HUES64 (cell line): ENCODE data around the gene IWS1.

Experiments used
- H3K27ac ChIP-seq: 2 replicates; pipeline ENCODE4 v1.7.0; 2013; ENCODE audit warnings: low read depth, low read length, inconsistent platforms
- H3K27me3 ChIP-seq: 2 replicates; pipeline ENCODE4 v1.6.1; 2013; ENCODE audit warnings: mild to moderate bottlenecking, low read length; ENCODE audit not compliant: insufficient read depth
- H3K36me3 ChIP-seq: 2 replicates; pipeline ENCODE4 v1.6.1; 2013; ENCODE audit warnings: mild to moderate bottlenecking, low read length; ENCODE audit not compliant: insufficient read depth
- H3K4me1 ChIP-seq: 2 replicates; pipeline ENCODE4 v1.6.1; 2013; ENCODE audit warnings: mild to moderate bottlenecking, low read length, moderate library complexity; ENCODE audit not compliant: insufficient read depth
- H3K4me3 ChIP-seq: 2 replicates; pipeline ENCODE4 v1.5.1; 2013; ENCODE audit warnings: mild to moderate bottlenecking, low read length, moderate library complexity
- H3K9ac ChIP-seq: 2 replicates; pipeline ENCODE4 v1.6.1; 2013; ENCODE audit warnings: mild to moderate bottlenecking, low read depth, low read length
- H3K9me3 ChIP-seq: 2 replicates; pipeline ENCODE4 v1.6.1; 2013; ENCODE audit warnings: low read depth, low read length; ENCODE audit not compliant: insufficient read depth
- WGBS: fragments of 150-250, 120-280 bp; methylation state at CpG from one replicate; pipeline ENCODE4 v1.1.7; 2013; ENCODE audit warnings: missing lambda C conversion rate; 5-methylcytosine and 5-hydroxymethylcytosine counted together

The IWS1 gene

GRCh38 chr2:127486247-127487058 lies 39.8 kb downstream of the IWS1 start:
- no peak overlapping the region for H3K4me3 ChIP-seq
- no peak overlapping the region for H3K27ac ChIP-seq
- H3K9me3 ChIP-seq = no peaks in the 10 kb centered on the region
- H3K4me1 ChIP-seq = peaks cover 7% of the 10 kb centered on the region
- H3K36me3 ChIP-seq = peaks cover 98% of the 10 kb centered on the region
- H3K27me3 ChIP-seq = no peaks in the 10 kb centered on the region
- no peak overlapping the region for H3K9ac ChIP-seq
- WGBS = 94% methylated on average over 8 of the region's 8 CpGs

- H3K9me3 ChIP-seq = no peaks in the 10 kb centered on the region
- WGBS = 94% methylated on average over 5 of the region's 5 CpGs
- no peak overlapping the region for H3K27ac ChIP-seq
- no peaks in the 10 kb centered on the region for H3K27me3 ChIP-seq
- H3K4me1 ChIP-seq = peaks cover 15% of the 10 kb centered on the region
- peaks cover 98% of the 10 kb centered on the region for H3K36me3 ChIP-seq
- H3K9ac ChIP-seq = no peak overlapping the region
- no peak overlapping the region for H3K4me3 ChIP-seq
Measured at GRCh38 chr2:127485694-127486071, 40.6 kb downstream of the IWS1 start.

GRCh38 chr2:127485051-127485693 lies 41.1 kb downstream of the IWS1 start:
- H3K27ac ChIP-seq = no peak overlapping the region
- H3K36me3 ChIP-seq = peaks cover 95% of the 10 kb centered on the region
- 87% methylated on average over 5 of the region's 5 CpGs for WGBS
- no peak overlapping the region for H3K4me3 ChIP-seq
- peaks cover 19% of the 10 kb centered on the region for H3K4me1 ChIP-seq
- H3K9me3 ChIP-seq = no peaks in the 10 kb centered on the region
- no peak overlapping the region for H3K9ac ChIP-seq
- no peaks in the 10 kb centered on the region for H3K27me3 ChIP-seq

GRCh38 chr2:127482031-127482430 lies 44.3 kb downstream of the IWS1 start:
- Histone ChIP-seq H3K9me3 (no peaks in the 10 kb centered on the region), H3K4me3 (no peak overlapping the region), H3K4me1 (peaks cover 28% of the 10 kb centered on the region), H3K9ac (no peak overlapping the region), H3K27ac (no peak overlapping the region; the same call in 1 of the 2 replicates), H3K27me3 (no peaks in the 10 kb centered on the region), H3K36me3 (peaks cover 64% of the 10 kb centered on the region)
- 82% methylated on average over 2 of the region's 2 CpGs for WGBS

GRCh38 chr2:127479866-127480743 lies 46.2 kb downstream of the IWS1 start:
- no peaks in the 10 kb centered on the region; the same call in 1 of the 2 replicates for H3K9me3 ChIP-seq
- H3K9ac ChIP-seq = peak overlapping the region; percentile 38; the same call in 1 of the 2 replicates
- H3K36me3 ChIP-seq = peaks cover 45% of the 10 kb centered on the region
- WGBS = 30% methylated on average over 8 of the region's 8 CpGs
- H3K27me3 ChIP-seq = no peaks in the 10 kb centered on the region
- peak overlapping the region; percentile 14; the same call in 1 of the 2 replicates for H3K4me3 ChIP-seq
- peak overlapping the region; percentile 83 for H3K27ac ChIP-seq
- H3K4me1 ChIP-seq = peaks cover 28% of the 10 kb centered on the region

- Histone ChIP-seq H3K36me3 (peaks cover 37% of the 10 kb centered on the region), H3K27ac (peak overlapping the region; percentile 83), H3K27me3 (no peaks in the 10 kb centered on the region), H3K9ac (no peak overlapping the region), H3K4me3 (no peak overlapping the region), H3K9me3 (no peaks in the 10 kb centered on the region; the same call in 1 of the 2 replicates), H3K4me1 (peaks cover 28% of the 10 kb centered on the region)
- 67% methylated on average over 5 of the region's 5 CpGs for WGBS
Measured at GRCh38 chr2:127479219-127479825, 47.0 kb downstream of the IWS1 start.

GRCh38 chr2:127475788-127476187 lies 50.5 kb downstream of the IWS1 start:
- 96% methylated on average over 2 of the region's 2 CpGs for WGBS
- no peak overlapping the region for H3K9ac ChIP-seq
- no peak overlapping the region for H3K4me3 ChIP-seq
- H3K27me3 ChIP-seq = no peaks in the 10 kb centered on the region
- H3K9me3 ChIP-seq = no peaks in the 10 kb centered on the region; the same call in 1 of the 2 replicates
- peaks cover 3% of the 10 kb centered on the region for H3K36me3 ChIP-seq
- no peak overlapping the region for H3K27ac ChIP-seq
- peaks cover 14% of the 10 kb centered on the region for H3K4me1 ChIP-seq

- 88% methylated on average over 1 of the region's 1 CpG for WGBS
- Histone ChIP-seq H3K9ac (no peak overlapping the region), H3K4me3 (no peak overlapping the region), H3K27me3 (no peaks in the 10 kb centered on the region), H3K9me3 (no peaks in the 10 kb centered on the region; the same call in 1 of the 2 replicates), H3K36me3 (peaks cover 4% of the 10 kb centered on the region; the same call in 1 of the 2 replicates), H3K4me1 (no peaks in the 10 kb centered on the region), H3K27ac (no peak overlapping the region)
Measured at GRCh38 chr2:127472268-127472667, 54.0 kb downstream of the IWS1 start.

- 95% methylated on average over 4 of the region's 4 CpGs for WGBS
Measured at GRCh38 chr2:127471286-127471988, 54.9 kb downstream of the IWS1 start.

GRCh38 chr2:127469974-127470373 lies 56.3 kb downstream of the IWS1 start:
- Histone ChIP-seq H3K36me3 (peaks cover 4% of the 10 kb centered on the region; the same call in 1 of the 2 replicates), H3K4me3 (no peak overlapping the region), H3K27me3 (no peaks in the 10 kb centered on the region), H3K9me3 (no peaks in the 10 kb centered on the region), H3K4me1 (0 out of 2 replicates have a peak, but pooled peaks cover 3% of the 10 kb centered on the region), H3K9ac (no peak overlapping the region), H3K27ac (no peak overlapping the region)
- WGBS = 94% methylated on average over 2 of the region's 2 CpGs

More at GRCh38 chr2:127471286-127471988, 54.9 kb downstream of the IWS1 start:
- Histone ChIP-seq H3K27me3 (no peaks in the 10 kb centered on the region), H3K9ac (no peak overlapping the region), H3K27ac (no peak overlapping the region), H3K4me1 (no peaks in the 10 kb centered on the region), H3K4me3 (no peak overlapping the region), H3K9me3 (no peaks in the 10 kb centered on the region; the same call in 1 of the 2 replicates), H3K36me3 (peaks cover 4% of the 10 kb centered on the region; the same call in 1 of the 2 replicates)
